Activated T-cell treated with anti-CD3 and anti-CD28 coated beads, Interleukin-2, amount 50 U/mL, for 1 hour (primary cell): ENCODE measurements around the gene EEIG2.
"Not testable (repeated sequence)": the region's sequence is repeated elsewhere in the genome, so short reads cannot be mapped to it uniquely, and the experiment has no call there.

Experiments used
- DNase-seq: peaks from one replicate; pipeline ENCODE4 v3.0.0-alpha.2; 2020

Gene EEIG2

DNA sequence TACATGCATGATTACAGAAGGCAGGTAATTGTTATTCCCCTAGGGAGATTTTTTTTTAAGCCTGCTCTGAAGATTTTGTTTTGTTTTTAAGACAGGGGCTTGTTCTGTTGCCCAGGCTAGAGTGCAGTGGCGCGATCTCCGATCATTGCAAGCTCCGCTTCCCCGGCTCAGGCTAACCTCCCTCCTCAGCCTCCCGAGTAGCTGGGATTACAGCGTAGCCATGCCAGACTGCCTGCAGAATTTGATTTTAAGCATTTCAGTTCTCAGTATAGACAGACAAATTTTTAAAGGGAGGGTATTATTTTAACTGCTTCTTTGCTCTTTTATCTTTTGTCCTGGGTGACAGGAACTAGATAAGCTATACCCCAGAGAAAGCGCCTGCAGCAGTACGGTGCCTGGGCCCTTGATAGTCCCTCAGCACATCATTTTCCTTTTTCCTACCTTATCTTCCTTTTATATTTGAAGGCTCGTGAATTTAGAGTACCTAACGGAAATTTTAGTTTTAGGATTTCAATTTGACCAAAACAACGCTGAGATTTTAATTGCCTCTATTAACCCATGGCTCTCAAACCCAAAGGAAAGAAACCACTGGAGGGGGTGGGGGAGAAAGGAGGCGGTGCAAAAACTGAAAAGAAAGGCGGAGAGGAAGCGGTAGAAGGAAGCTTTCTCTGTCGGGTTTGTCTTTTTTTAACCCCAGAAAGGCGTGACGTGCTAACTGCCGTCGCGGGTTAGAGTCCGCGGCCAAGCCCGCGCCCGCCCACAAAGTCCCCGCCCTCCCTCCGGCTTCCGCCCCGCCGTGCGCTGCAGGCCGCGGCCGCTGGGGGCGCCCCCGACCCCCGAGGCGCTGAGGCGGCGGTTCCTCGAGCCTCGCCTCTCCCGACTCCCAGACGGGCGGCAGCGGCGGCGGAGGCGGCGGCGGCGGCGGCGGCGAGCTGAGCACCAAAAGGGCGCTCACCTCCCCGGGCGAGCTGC, at the start of gene EEIG2:
EEIG2 (plus strand) TSS at position 886 of the 972 bp plus-strand sequence. CDS start 329 bp downstream, outside the sequence.
- DNase-seq: peak; percentile 97

DNA sequence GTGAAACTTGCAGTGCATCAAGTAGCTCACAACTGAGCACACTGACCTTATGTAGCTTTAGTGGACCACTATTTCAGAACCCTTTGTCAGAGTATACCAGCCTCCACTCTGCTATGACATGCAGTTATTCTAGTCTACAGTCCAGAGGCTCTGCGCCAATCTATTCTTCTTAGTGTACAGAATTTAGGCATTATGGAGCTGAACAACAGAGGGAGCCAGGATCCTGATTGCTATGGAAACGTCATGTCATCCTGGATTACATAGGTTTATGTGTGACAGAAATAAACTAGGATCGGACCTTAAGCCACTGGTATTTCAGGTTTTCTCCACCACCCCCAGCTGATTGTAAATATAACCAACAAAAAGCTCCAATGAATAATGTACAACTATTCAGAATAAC, 48.1 kb upstream of the EEIG2 start:
- no peak for DNase-seq

DNA sequence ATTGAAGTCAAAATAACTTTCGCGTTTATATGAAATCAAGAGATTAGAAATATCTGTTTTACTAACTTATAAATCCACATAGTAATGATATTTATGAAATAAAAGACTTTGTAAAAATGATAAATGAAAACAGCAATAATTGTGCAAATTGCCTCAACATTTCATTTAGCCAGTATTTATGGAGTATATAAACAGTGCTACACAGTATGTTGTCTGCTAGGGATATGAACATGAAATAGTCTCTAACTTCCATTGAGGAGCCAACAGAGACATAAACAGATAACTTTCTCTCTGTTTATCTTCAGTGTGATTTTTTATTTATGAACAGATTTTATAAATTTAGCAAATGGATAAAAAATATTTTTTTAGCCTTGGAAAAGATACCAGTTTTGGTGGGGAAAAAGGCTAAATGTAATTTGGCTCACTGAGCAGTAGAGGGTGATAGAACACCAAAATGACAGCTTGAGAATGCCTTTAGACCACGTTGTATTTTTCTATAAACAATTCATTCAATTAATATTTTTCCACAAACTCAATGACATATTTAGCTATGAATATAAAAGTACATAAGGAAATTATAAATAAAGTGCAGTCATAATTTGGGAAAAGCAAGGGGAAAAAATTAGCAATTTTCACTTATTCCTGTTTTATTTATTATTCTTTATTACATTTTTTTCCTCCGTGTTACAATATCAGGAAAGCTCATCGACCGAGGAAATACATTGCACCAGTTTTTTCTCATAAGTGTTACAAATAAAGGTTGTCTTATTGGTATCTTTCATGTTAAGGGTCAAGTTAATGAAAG, 47.5 kb upstream of the EEIG2 start:
- DNase-seq: no peak

DNA sequence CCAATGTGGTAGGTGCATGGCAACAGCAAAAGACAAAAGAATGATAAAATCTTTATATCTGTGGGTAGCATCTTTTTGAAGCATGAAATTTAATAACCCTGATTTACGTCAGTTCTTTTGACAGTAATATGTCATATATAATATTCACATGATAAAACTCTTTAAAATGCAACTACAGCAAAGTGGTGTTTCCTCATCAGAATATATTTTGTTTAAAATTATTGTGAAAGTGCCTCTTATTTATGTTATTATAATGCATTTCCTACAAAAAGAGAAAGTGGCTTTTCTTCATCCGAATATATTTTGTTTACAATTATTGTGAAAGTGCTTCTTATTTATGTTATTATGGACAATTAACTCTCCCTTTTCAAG, 46.9 kb upstream of the EEIG2 start:
- no peak for DNase-seq

DNA sequence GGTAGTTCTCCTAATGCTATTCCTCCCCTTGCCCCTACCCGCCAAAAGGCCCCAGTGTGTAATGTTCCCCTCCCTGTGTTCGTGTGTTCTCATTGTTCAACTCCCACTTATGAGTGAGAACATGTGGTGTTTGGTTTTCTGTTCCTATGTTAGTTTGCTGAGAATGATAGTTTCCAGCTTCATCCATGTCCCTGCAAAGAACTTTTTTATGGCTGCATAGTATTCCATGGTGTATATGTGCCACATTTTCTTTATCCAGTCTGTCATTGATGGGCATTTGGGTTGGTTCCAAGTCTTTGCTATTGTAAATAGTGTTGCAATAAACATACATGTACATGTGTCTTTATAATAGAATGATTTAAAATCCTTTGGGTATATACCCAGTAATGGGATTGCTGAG, 46.0 kb upstream of the EEIG2 start:
- DNase-seq: not testable (repeated sequence)

DNA sequence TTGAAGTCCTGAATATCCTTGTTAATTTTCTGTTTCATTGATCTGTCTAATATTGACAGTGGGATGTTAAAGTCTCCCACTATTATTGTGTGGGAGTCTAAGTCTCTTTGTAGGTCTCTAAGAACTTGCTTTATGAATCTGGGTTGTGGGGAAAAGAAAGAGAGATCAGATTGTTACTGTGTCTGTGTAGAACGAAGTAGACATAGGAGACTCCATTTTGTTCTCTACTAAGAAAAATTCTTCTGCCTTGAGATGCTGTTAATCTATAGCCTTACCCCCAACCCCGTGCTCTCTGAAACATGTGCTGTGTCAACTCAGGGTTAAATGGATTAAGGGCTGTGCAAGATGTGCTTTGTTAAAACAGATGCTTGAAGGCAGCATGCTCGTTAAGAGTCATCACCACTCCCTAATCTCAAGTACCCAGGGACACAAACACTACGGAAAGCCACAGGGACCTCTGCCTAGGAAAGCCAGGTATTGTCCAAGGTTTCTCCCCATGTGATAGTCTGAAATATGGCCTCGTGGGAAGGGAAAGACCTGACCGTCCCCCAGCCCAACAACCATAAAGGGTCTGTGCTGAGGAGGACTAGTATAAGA, 42.5 kb upstream of the EEIG2 start:
- not testable (repeated sequence) for DNase-seq

DNA sequence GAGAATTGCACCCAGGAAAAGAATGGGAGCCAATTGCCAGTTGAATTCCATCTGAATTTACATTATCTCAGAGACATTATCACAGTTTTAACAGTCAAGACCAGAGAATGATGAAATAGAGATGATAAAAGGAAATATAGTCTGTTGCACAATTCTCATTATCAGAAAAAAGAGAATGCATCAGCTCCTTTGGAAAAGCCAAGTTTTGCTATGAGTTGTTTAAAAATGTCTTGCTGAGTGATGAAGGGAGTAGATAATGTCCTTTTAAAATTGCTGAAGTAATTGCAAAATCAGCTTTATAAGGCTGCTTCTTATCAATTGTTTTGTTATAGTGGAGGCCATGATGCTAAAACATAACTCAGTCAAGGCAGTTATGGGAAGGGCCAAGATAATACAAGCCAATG, 37.9 kb upstream of the EEIG2 start:
- no peak for DNase-seq

DNA sequence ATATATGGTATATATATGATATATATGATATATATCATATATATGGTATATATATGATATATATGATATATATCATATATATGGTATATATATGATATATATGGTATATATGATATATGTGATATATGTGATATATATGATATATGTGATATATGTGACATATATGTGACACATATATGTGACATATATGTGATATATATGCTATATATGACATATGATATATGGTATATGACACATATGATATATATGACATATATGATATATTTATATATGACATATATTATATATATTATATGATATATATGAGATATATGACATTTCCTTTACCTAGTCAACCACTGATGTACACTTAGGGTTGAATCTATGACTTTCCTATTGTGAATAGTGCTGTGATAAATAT, 36.1 kb upstream of the EEIG2 start:
- DNase-seq: no peak

DNA sequence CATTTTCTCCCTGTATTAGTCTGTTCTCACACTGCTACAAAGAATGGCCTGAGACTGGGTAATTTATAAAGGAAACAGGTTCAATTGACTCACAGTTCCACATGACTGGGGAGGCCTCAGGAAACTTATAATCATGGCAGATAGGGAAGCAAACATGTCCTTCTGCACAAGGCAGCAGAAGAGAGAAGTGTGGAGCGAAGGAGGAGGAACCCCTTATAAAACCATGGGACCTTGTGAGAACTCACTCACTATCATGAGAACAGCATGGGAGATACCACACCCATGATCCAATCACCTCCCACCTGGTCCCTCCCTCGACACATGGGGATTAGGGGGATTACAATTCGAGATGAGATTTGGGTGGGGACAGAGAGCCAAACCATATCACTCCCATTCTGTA, 35.2 kb upstream of the EEIG2 start:
- DNase-seq: no peak

DNA sequence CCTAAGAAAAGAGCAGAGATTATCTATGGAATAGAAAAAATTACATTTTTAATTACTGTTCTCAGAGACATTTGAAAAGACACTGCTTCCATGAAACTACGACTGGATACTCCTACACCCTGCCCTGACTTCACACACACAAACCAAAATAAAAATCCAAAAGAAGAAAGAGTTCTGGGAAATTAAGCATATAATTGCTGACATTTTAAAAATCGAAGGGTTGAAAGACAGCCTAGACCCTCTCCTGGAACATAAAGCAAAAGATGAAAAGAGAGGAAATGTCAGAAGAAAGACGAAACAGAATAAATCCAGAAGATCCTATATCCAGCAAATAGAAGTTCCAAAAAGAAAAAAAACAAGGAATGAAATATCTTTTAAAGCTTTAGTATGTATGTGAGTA, 32.8 kb upstream of the EEIG2 start:
- no peak for DNase-seq

DNA sequence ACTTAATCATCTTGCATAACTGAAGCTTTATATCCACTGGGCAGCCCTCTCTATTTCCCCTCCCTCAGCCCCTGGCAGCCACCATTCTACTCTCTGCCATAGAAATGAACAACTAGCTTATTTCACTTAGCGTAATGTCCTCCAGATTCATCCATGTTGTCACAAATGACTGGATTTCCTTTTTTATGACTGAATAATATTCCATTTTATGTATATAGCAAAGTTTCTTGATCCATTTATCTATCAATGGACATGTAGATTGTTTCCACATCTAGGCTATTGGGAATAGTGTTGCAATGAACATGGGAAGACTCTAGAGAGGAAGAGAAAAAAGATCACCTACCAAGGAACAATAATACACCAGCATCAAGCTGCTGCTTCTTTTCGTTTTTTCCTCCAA, 32.1 kb upstream of the EEIG2 start:
- DNase-seq: no peak

DNA sequence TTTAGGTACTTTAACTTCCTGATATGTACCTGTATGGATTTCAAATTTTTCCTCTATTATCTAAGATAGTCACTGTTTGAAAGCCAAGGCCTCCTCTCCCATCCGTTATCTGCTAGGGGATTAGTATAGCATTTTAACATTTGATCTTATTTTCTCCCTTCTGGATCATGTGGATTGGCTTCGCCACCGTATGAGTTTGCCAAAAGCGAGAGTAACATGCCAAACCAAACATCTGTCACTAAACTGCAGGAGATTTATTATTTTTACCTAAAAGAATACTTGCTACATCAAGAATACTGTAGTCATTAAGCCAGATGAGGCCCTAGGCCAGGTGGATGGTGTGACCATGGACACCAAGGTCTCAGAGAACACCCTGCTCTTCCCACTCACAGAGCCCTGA, 28.5 kb upstream of the EEIG2 start:
- no peak for DNase-seq

DNA sequence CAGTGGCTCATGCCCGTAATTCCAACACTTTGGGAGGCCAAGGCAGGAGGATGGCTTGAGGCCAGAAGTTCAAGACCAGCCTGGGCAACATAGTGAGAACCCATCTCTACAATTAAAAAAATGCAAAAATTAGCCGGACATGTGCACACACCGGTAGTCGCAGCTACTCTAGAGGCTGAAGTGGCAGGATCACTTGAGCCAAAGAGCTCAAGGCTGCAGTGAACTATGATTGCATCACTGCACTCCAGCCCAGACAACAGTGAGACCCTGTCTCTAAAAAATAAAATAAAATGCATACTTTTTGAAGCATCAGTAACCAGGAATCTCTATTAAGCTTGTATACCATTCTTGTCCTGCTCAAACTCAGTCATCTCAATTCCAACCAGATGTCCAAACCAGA, 27.2 kb upstream of the EEIG2 start:
- no peak for DNase-seq

DNA sequence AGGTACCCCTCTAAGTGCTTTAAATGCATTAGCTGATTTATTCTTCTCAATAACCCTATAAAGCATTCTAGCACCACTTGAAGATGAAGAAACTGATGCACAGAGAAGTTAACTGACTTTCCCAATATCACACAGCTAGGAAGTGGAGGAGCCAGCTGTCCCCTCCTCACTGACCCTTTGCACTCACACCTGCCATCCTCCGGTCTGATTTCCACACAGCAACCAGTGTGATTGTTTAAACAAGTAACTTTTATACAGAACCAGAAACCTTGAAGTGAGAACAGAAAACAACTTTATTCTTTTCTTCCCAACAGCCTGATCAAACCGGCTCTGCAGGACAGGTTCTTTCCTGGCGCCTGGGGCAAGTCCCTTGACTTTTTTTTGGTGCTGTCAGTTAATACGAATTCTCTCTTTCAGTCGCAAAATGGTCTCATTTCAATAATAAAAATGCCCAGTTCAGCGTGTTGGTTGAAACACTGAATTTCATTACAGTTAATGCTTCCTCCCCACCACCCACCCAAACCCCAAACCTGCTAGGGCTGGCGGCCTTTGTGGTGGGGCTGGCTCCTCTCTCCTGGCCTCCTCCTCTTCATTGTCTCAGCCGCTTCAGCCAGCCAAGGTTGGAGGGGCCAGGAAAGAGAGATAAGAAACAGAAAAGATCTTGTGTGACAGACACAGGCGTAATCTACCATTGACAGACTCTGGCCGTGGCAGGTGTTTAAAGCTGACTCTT, 26.4 kb upstream of the EEIG2 start:
- no peak for DNase-seq

DNA sequence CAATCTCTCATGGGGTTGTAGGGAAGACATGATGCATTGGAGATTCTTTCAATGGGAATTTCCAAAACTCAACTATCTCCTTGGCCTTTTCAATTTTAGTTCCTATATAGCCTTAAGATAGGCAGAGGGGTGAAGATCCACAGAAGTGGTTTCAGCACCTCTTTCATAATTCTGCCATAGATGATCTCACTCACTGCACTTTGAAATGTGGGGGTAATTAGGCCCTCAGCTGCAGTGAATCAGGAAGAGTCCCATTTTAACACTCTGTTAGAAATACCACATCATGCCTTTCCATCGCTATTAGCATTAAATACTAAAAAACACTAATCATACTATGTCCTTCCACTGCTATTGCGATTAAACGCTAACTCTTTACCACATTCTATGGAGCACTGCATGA, 25.1 kb upstream of the EEIG2 start:
- no peak for DNase-seq

DNA sequence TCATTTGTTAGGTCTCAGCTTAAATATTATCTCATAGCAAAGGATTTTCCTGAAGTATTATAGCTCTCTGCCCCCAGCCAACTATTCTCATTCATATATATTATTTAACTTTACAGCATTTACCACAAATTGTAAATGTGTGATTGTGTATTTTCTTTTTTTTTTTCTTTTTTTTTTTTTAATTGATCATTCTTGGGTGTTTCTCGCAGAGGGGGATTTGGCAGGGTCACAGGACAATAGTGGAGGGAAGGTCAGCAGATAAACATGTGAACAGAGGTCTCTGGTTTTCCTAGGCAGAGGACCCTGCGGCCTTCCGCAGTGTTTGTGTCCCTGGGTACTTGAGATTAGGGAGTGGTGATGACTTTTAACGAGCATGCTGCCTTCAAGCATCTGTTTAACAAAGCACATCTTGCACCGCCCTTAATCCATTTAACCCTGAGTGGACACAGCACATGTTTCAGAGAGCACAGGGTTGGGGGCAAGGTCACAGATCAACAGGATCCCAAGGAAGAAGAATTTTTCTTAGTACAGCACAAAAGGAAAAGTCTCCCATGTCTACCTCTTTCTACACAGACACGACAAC, 24.5 kb upstream of the EEIG2 start:
- DNase-seq: not testable (repeated sequence)

DNA sequence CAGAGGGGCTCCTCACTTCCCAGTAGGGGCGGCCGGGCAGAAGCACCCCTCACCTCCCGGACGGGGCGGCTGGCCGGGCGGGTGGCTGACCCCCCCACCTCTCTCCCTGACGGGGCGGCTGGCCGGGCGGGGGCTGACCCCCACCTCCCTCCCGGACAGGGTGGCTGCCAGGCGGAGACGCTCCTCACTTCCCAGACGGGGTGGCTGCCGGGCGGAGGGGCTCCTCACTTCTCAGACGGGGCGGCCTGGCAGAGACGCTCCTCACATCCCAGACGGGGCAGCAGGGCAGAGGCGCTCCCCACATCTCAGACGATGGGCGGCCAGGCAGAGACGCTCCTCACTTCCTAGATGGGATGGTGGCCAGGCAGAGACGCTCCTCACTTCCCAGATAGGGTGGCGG, 23.9 kb upstream of the EEIG2 start:
- not testable (repeated sequence) for DNase-seq

DNA sequence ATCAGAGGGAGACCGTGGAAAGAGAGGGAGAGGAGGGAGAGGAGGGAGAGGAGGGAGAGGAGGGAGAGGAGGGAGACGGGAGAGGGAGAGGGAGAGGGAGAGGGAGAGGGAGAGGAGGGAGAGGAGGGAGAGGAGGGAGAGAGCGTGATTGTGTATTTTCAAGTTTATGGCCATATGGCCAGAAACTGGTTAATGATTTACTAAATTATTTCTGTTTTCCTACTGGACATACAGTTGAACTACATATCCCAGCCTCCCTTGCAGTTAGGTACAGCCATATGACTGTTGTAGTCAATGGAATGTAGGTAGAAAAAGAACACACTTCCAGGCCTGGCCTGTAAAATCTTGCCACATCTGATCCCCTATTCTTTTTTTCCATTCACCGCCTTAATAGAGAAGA, 23.1 kb upstream of the EEIG2 start:
- DNase-seq: not testable (repeated sequence)

DNA sequence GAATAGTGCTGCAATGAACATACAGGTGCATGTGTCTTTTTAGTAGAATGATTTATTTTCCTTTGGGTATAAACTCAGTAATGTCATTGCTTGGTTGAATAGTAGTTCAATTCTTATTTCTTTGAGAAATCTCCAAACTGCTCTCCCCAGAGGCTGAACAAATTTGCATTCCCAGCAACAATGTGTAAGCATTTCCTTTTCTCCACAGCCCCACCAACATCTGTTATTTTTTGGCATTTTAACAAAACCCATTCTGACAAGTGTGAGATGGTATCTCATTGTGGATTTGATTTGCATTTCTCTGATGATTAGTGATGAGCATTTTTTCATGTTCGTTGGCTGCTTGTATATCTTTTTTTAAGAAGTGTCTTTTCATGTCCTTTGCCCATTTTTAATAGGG, 21.9 kb upstream of the EEIG2 start:
- no peak for DNase-seq

DNA sequence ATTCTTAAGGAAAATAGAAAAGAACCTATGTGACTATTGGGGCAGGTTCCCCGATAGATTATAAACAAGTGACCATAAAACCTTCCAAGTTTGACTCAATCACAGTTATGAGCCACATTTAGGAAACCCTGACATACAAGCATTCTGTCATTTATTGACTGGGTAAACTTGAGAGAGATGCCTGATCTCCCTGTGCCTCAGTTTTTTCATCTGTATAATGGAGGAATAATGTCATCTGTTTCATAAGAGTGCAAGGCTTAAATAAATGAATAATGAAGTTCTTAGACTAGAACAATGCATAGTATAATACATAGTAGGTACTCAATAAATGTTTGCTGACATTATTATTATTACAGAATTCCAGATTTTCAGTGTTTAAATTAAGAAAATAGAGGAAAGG, 18.9 kb upstream of the EEIG2 start:
- no peak for DNase-seq

DNA sequence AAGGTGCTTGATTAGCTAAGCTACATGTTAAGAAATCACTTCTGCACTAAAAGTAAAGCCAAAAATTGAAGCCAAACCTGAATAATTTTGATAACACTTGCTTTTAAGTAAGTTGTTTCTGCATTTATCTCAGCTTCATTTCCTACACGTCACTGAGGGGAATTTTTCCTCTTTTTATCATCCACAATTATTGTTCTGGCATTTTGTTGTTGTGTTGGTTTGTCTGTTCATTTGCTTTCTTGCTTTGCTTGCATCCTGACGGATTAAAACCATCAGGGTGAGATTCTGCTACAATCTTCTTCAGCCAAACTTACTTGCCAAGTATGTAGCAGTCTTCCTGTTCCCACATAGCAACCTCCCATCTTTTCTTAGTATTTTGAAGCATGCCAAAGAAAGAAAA, 18.0 kb upstream of the EEIG2 start:
- no peak for DNase-seq

DNA sequence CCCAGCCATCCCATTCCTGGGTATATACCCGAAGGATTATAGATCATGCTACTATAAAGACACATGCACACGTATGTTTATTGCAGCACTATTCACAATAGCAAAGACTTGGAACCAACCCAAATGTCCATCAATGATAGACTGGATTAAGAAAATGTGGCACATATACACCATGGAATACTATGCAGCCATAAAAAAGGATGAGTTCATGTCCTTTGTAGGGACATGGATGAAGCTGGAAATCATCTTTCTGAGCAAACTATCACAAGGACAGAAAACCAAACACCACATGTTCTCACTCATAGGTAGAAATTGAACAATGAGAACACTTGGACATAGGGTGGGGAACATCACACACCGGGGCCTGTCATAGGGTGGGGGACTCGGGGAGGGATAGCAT, 12.4 kb upstream of the EEIG2 start:
- not testable (repeated sequence) for DNase-seq
